ENCODE data around the gene SYNDIG1.

- TF ChIP-seq EZH2 (IDR thresholded peaks at IDR 0.05; ENCODE audit: insufficient read depth, low read length) (no peak), CTCF (IDR thresholded peaks at IDR 0.05; ENCODE audit: insufficient read depth, low read depth, low read length) (no peak)
Observed at GRCh38 chr20:24574307-24574706, 104.9 kb downstream of the SYNDIG1 start.

All from astrocyte (in vitro differentiated cells and primary cell).